HepG2 (cell line): ENCODE data around the gene RNASE4.
"Not testable (repeated sequence)": the region's sequence is repeated elsewhere in the genome, so short reads cannot be mapped to it uniquely, and the experiment has no call there.

Experiments used
- POLR2A ChIP-seq, 2 experiments: IDR thresholded peaks; 2 replicates each; pipeline ENCODE4 v1.6.1; 2011; ENCODE audit warnings: low read depth in 2 of 2, low read length in 2 of 2, mild to moderate bottlenecking in 1 of 2, moderate library complexity in 1 of 2; ENCODE audit not compliant: insufficient read depth in 1 of 2
- SAFB2 ChIP-seq: sonication (generic); formaldehyde crosslinking; IDR thresholded peaks from 2 replicates; pipeline ENCODE4 v1.5.1; 2020; ENCODE audit warnings: missing genetic modification reagents, low read depth, mild to moderate bottlenecking, borderline replicate concordance
- SMARCE1 ChIP-seq: fragments of 450-650 bp; IDR thresholded peaks from 2 replicates; pipeline ENCODE4 v1.6.1; 2017; ENCODE audit warnings: borderline replicate concordance
- SUZ12 ChIP-seq: fragments of 150-350 bp; IDR thresholded peaks from 2 replicates; pipeline ENCODE4 v1.6.1; 2014; ENCODE audit warnings: low read depth, low read length
- TRAFD1 ChIP-seq: sonication (generic); formaldehyde crosslinking; IDR thresholded peaks from 2 replicates; pipeline ENCODE4 v1.5.1; 2020; ENCODE audit warnings: missing genetic modification reagents, mild to moderate bottlenecking, borderline replicate concordance
- ZBTB43 ChIP-seq: sonication (generic); formaldehyde crosslinking; conservative IDR thresholded peaks from 2 replicates; pipeline ENCODE4 v1.4.0; 2020; ENCODE audit warnings: missing genetic modification reagents
- ZNF274 ChIP-seq: sonication (generic); formaldehyde crosslinking; IDR thresholded peaks from 2 replicates; pipeline ENCODE4 v1.5.1; 2020; ENCODE audit warnings: mild to moderate bottlenecking, missing genetic modification reagents

GRCh38 chr14:20666400-20666961, 17.9 kb upstream of the RNASE4 start:
- TF ChIP-seq ZNF274; SUZ12; ZBTB43 (CRISPR knock-in tag); POLR2A (IDR thresholded peaks at IDR 0.05; ENCODE audit: insufficient read depth in 1 of 2, low read depth in 2 of 2, low read length in 2 of 2); TRAFD1; SMARCE1; SAFB2: not testable (repeated sequence)
